Endothelial cell of umbilical vein (primary cell): Measurements from ENCODE around the gene ENOX2. TPM values are rescaled to one million over a fixed set of nuclear protein-coding genes. Genes with fewer than 3 reads are reported as not detected.

Experiments used
- BruUV-seq: library from RNA; stranded (reverse); fragments of 400-500 nt; replicated peaks from 2 replicates; lab custom pipeline; 2021; lab: Mats Ljungman, UMichigan
- CTCF ChIA-PET: fragments of 300-600, 350-600 bp; sonication (Branson Sonifier 250); formaldehyde crosslinking; loops from one replicate; lab custom pipeline; 2021; ENCODE audit warnings: antibody characterized with exemption, inconsistent platforms; lab: Charles Lee
- POLR2A ChIA-PET: fragments of 300-600, 350-600 bp; sonication (Branson Sonifier 250); formaldehyde crosslinking; loops from one replicate; lab custom pipeline; 2021; ENCODE audit warnings: antibody characterized with exemption, inconsistent platforms; lab: Charles Lee
- DNase-seq: peaks from one replicate; pipeline ENCODE4 v3.0.0-alpha.2; 2011; ENCODE audit warnings: low read depth, low spot score
- FAIRE-seq: peaks from 2 replicates; lab custom pipeline; 2011; peaks lifted over from hg19 to GRCh38; lab: Jason Lieb, UNC
- H2AFZ ChIP-seq: 2 replicates; pipeline ENCODE4 v1.6.0; 2012; ENCODE audit warnings: low read depth, low read length, control low read depth, inconsistent platforms
- H3K27ac ChIP-seq: 2 replicates; pipeline ENCODE4 v1.5.1; 2011; ENCODE audit warnings: low read depth, mild to moderate bottlenecking, control low read depth, low read length, moderate library complexity; ENCODE audit not compliant: insufficient read depth
- H3K27me3 ChIP-seq, 2 experiments: 2 replicates each; pipeline versions ENCODE4 v1.6.0 to v1.6.1; 2011; ENCODE audit warnings: low read length in 2 of 2, mixed read lengths in 1 of 2; ENCODE audit not compliant: control insufficient read depth in 2 of 2, insufficient read depth in 2 of 2
- H3K36me3 ChIP-seq, 2 experiments: 2 replicates in 1 of 2; 3 replicates in 1 of 2; pipeline ENCODE4 v1.5.1; 2011; ENCODE audit warnings: low read length in 2 of 2, mild to moderate bottlenecking in 1 of 2, moderate library complexity in 1 of 2; ENCODE audit not compliant: control insufficient read depth in 2 of 2, insufficient read depth in 2 of 2; ENCODE audit errors: extremely low read depth in 1 of 2
- H3K4me1 ChIP-seq: 3 replicates; pipeline ENCODE4 v1.5.1; 2011; ENCODE audit warnings: mild to moderate bottlenecking, low read length; ENCODE audit not compliant: control insufficient read depth, insufficient read depth; ENCODE audit errors: extremely low read depth
- H3K4me2 ChIP-seq: 2 replicates; pipeline ENCODE4 v1.6.1; 2011; ENCODE audit warnings: low read length, control low read depth, mixed read lengths; ENCODE audit not compliant: insufficient read depth
- H3K4me3 ChIP-seq, 3 experiments: fragments of 200-600 bp in 1 of 3; sonication (generic), shearing (Covaris generic) in 1 of 3; replicated peaks in 1 of 3; 2 replicates each; pipeline ENCODE4 v1.5.1; 2011 to 2016; ENCODE audit warnings: control low read depth in 3 of 3, low read length in 3 of 3, mild to moderate bottlenecking in 2 of 3, inconsistent platforms in 1 of 3, low read depth in 1 of 3, moderate library complexity in 1 of 3; ENCODE audit not compliant: insufficient read depth in 1 of 3
- H3K79me2 ChIP-seq: 2 replicates; pipeline ENCODE4 v1.6.0; 2012; ENCODE audit warnings: low read length, inconsistent platforms; ENCODE audit not compliant: control insufficient read depth, insufficient read depth
- H3K9ac ChIP-seq: replicated peaks from 2 replicates; pipeline ENCODE3; 2011; ENCODE audit warnings: low read length, control low read depth; ENCODE audit not compliant: insufficient read depth; ENCODE audit errors: extremely low read depth
- H3K9me1 ChIP-seq: replicated peaks from 3 replicates; pipeline ENCODE4 v1.6.0; 2011; ENCODE audit warnings: mild to moderate bottlenecking, low read length; ENCODE audit not compliant: control insufficient read depth, insufficient read depth; ENCODE audit errors: extremely low read depth
- H3K9me3 ChIP-seq: replicated peaks from 2 replicates; pipeline ENCODE4 v1.5.1; 2012; ENCODE audit warnings: low read length, inconsistent platforms; ENCODE audit not compliant: control insufficient read depth, insufficient read depth
- H4K20me1 ChIP-seq: replicated peaks from 2 replicates; pipeline ENCODE3; 2011; ENCODE audit warnings: mild to moderate bottlenecking, low read length; ENCODE audit not compliant: control insufficient read depth, insufficient read depth; ENCODE audit errors: extremely low read depth
- CTCF ChIP-seq, 2 donors: IDR thresholded peaks; 1 replicate in 1 of 2; 2 replicates in 1 of 2; pipeline ENCODE4 v1.5.1; 2011; ENCODE audit warnings: low read length in 2 of 2, mild to moderate bottlenecking in 2 of 2, moderate library complexity in 2 of 2, control low read depth in 1 of 2, inconsistent platforms in 1 of 2, low read depth in 1 of 2; ENCODE audit not compliant: insufficient read depth in 1 of 2; ENCODE audit errors: extremely low read depth in 1 of 2
- EZH2 ChIP-seq: IDR thresholded peaks from 2 replicates; pipeline ENCODE4 v1.6.1; 2012; ENCODE audit warnings: borderline replicate concordance, low read depth, mild to moderate bottlenecking, moderate library complexity, low read length, inconsistent platforms; ENCODE audit not compliant: severe bottlenecking
- FOS ChIP-seq: IDR thresholded peaks from 2 replicates; pipeline ENCODE4 v1.6.1; 2011; ENCODE audit warnings: mild to moderate bottlenecking, low read length, moderate library complexity, borderline replicate concordance; ENCODE audit not compliant: insufficient read depth
- GATA2 ChIP-seq: IDR thresholded peaks from 2 replicates; pipeline ENCODE4 v1.7.0; 2011; ENCODE audit warnings: low read depth, mild to moderate bottlenecking, moderate library complexity, mixed read lengths, low read length; ENCODE audit not compliant: insufficient read length, insufficient read depth
- JUN ChIP-seq: IDR thresholded peaks from 2 replicates; pipeline ENCODE4 v1.6.1; 2011; ENCODE audit warnings: borderline replicate concordance, low read depth; ENCODE audit not compliant: insufficient read length, insufficient read depth
- MAX ChIP-seq: IDR thresholded peaks from 2 replicates; pipeline ENCODE4 v1.6.1; 2011; ENCODE audit not compliant: insufficient read depth, insufficient read length
- MYC ChIP-seq: IDR thresholded peaks from one replicate; pipeline ENCODE4 v1.6.1; 2011; ENCODE audit warnings: mild to moderate bottlenecking, low read depth, low read length
- POLR2A ChIP-seq: IDR thresholded peaks from 2 replicates; pipeline ENCODE4 v1.6.1; 2012; ENCODE audit warnings: low read depth, mild to moderate bottlenecking, control low read depth, low read length
- POLR2AphosphoS5 ChIP-seq: IDR thresholded peaks from 2 replicates; pipeline ENCODE4 v1.6.1; 2012; ENCODE audit warnings: low read depth, mild to moderate bottlenecking, control low read depth, low read length, moderate library complexity; ENCODE audit not compliant: insufficient read depth
- dilution Hi-C: fragments of 300-500 bp; cut with MboI; formaldehyde crosslinking; loops from one replicate; pipeline ENCODE4 v1.15.0; 2019; ENCODE audit warnings: low sequenced_read_pairs; ENCODE audit not compliant: extremely low pct_ligation_motif_present
- intact Hi-C: fragments of 100-400 bp; cut with micrococcal nuclease; formaldehyde crosslinking; loops from one replicate; pipeline ENCODE4 v1.10.0; 2022
- polyA plus RNA-seq, 4 experiments: library from polyadenylated mRNA; depleted of rRNA in 3 of 4; stranded (reverse) in 3 of 4; unstranded in 1 of 4; fragments of >200 nt; gene quantifications; 2 replicates each; pipeline versions ENCODE4 v1.2.1 to v1.2.3, GENCODE V29; 2011 to 2012; ENCODE audit warnings: missing spikeins in 1 of 4
- total RNA-seq: library from RNA; stranded (reverse); gene quantifications from 2 replicates; pipeline ENCODE4 v1.2.3, GENCODE V29; 2021

ENOX2 gene
- total and polyA plus RNA-seq, 2 donors (not counting 3 experiments of a cell fraction or from before 2014, with no cell fraction given): 5.5 to 13.1 TPM

GRCh38 chrX:130848763-130849162, 54.2 kb downstream of the ENOX2 start:
- BruUV-seq: no TSS peak
- H3K4me3 ChIP-seq: no peak overlapping the region
- H3K27ac ChIP-seq: no peak overlapping the region
- H3K4me1 ChIP-seq: no peaks in the 10 kb centered on the region
- H3K4me2 ChIP-seq: no peak overlapping the region
- no peaks in the 10 kb centered on the region for H3K9me1 ChIP-seq
- TF ChIP-seq POLR2AphosphoS5 (no peak), MYC (no peak), MAX (no peak)
- dilution Hi-C loops: no loop called here
- ChIA-PET CTCF (no interaction called here), POLR2A (no interaction called here)
- no peaks in the 10 kb centered on the region for H3K36me3 ChIP-seq
- no peak for FAIRE-seq
- H2AFZ ChIP-seq: no peak overlapping the region
- H3K9ac ChIP-seq: no peak overlapping the region
- no peak for DNase-seq
- no peaks in the 10 kb centered on the region for H3K27me3 ChIP-seq
- H4K20me1 ChIP-seq: no peaks in the 10 kb centered on the region
- no peaks in the 10 kb centered on the region for H3K9me3 ChIP-seq
- intact Hi-C loops: no loop called here
- H3K79me2 ChIP-seq: no peaks in the 10 kb centered on the region

- H4K20me1 ChIP-seq: no peaks in the 10 kb centered on the region
- no peak overlapping the region for H3K9ac ChIP-seq
- ChIA-PET POLR2A (no interaction called here), CTCF (no interaction called here)
- no peak overlapping the region for H3K4me3 ChIP-seq
- no peaks in the 10 kb centered on the region for H3K9me1 ChIP-seq
- H3K4me2 ChIP-seq: no peak overlapping the region
- DNase-seq (no peak), FAIRE-seq (no peak)
- TF ChIP-seq POLR2AphosphoS5 (no peak), FOS (no peak), EZH2 (no peak), CTCF (IDR thresholded peaks at IDR 0.05; ENCODE audit: extremely low read depth in 1 of 2, insufficient read depth in 1 of 2, low read depth in 1 of 2, low read length in 2 of 2) (no peak), MAX (no peak), JUN (no peak), GATA2 (no peak), POLR2A (no peak), MYC (no peak)
- no peak overlapping the region for H3K27ac ChIP-seq
- no peaks in the 10 kb centered on the region for H3K4me1 ChIP-seq
- no peaks in the 10 kb centered on the region for H3K79me2 ChIP-seq
- no peaks in the 10 kb centered on the region for H3K36me3 ChIP-seq
- no peaks in the 10 kb centered on the region for H3K27me3 ChIP-seq
- BruUV-seq: no TSS peak
- H3K9me3 ChIP-seq: no peaks in the 10 kb centered on the region
- no peak overlapping the region for H2AFZ ChIP-seq
- intact Hi-C loops: no loop called here
- dilution Hi-C loops: no loop called here
Observed at GRCh38 chrX:130846746-130847145, 56.3 kb downstream of the ENOX2 start.
